ENCODE measurements around the gene ZNF562. TPM values are rescaled to one million over a fixed set of nuclear protein-coding genes. Genes with fewer than 3 reads are reported as not detected.

ZNF562 gene
- total and polyA plus RNA-seq, 10 of the 15 experiments (the other 5 are each of a cell fraction or from before 2014, with no cell fraction given) = 5.2 to 21.1 (median 10.7) TPM

DNA sequence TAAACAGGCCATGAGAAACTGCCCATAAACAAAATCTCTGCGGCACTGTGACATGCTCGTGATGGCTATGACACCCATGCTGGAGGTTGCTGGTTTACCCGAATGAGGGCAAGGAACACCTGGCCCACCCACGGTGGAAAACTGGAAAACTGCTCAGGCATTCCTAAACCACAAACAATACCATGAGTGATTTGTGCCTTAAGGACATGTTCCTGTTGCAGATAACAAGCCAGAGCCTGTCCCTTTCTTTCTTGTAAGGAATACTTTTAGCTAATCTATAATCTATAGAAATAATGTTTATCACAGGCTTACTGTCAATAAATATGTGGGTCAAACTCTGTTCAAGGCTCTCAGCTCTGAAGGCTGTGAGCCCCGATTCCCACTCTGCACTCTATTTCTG, 66.0 kb downstream of the ZNF562 start:
- ChIA-PET CTCF (no interaction called here), SMC1A (ENCODE audit: uncharacterized antibody, unreplicated experiment) (no interaction called here), POLR2A (no interaction called here), RAD21 (ENCODE audit: unreplicated experiment) (no interaction called here)
- in situ Hi-C loops (cut with MboI) = no loop called here
- H3K4me2 ChIP-seq (ENCODE audit: control insufficient read depth, insufficient read depth) = no peak overlapping the region
- FAIRE-seq (no peak), ATAC-seq (no peak), DNase-seq (ENCODE audit: low read depth, low spot score) (no peak)
- peaks cover 23% of the 10 kb centered on the region for H3K9me3 ChIP-seq (replicated peaks; ENCODE audit: control insufficient read depth, insufficient read depth, low read length)
- H3K4me3 ChIP-seq = no peak overlapping the region
- no peaks in the 10 kb centered on the region for H3K27me3 ChIP-seq (replicated peaks in 1 of 2; ENCODE audit: control insufficient read depth in 2 of 2, insufficient read depth in 2 of 2, low read length in 1 of 2)
- no peak overlapping the region for H3K9ac ChIP-seq (ENCODE audit: control insufficient read depth, insufficient read depth, low read length)
- WGBS (ENCODE audit: insufficient coverage, insufficient replicate concordance, low lambda C conversion rate, missing lambda C conversion rate) = 98% methylated on average over 5 of the region's 5 CpGs
- H3K79me2 ChIP-seq (ENCODE audit: control insufficient read depth, insufficient read depth, low read length) = no peaks in the 10 kb centered on the region
- TF ChIP-seq STAT3 (IDR thresholded peaks at IDR 0.05; ENCODE audit: low read depth, low read length) (no peak), SRF (IDR thresholded peaks at IDR 0.05; ENCODE audit: low read depth in 2 of 2, low read length in 2 of 2) (no peak), SP1 (IDR thresholded peaks at IDR 0.05; ENCODE audit: low read depth, low read length) (no peak), EZH2 (IDR thresholded peaks at IDR 0.05; ENCODE audit: borderline replicate concordance, control insufficient read depth, low read depth, low read length) (no peak), DPF2 (IDR thresholded peaks at IDR 0.05) (no peak), NKRF (conservative IDR thresholded peaks at IDR 0.05) (no peak), CBFB (IDR thresholded peaks at IDR 0.05; ENCODE audit: low read depth) (no peak), ATF7 (IDR thresholded peaks at IDR 0.05; ENCODE audit: low read depth) (no peak), ETV6 (conservative IDR thresholded peaks at IDR 0.05 in 1 of 2, IDR thresholded peaks at IDR 0.05 in 1 of 2; ENCODE audit: borderline replicate concordance in 1 of 2, low read depth in 1 of 2) (no peak), ZZZ3 (IDR thresholded peaks at IDR 0.05; ENCODE audit: control insufficient read depth, insufficient read length, low read depth) (no peak), RCOR1 (conservative IDR thresholded peaks at IDR 0.05; ENCODE audit: low read depth, low read length) (no peak), SUPT20H (IDR thresholded peaks at IDR 0.05; ENCODE audit: borderline replicate concordance, control insufficient read depth, low read depth, low read length) (no peak), POLR2AphosphoS5 (IDR thresholded peaks at IDR 0.05; ENCODE audit: low read length) (no peak; the same call in 1 of the 2 replicates), SMAD5 (IDR thresholded peaks at IDR 0.05; ENCODE audit: low read depth) (no peak), LARP7 (IDR thresholded peaks at IDR 0.05) (no peak), SMC3 (IDR thresholded peaks at IDR 0.05; ENCODE audit: borderline replicate concordance, low read length) (no peak), ZSCAN29 (IDR thresholded peaks at IDR 0.05) (no peak), SMAD1 (IDR thresholded peaks at IDR 0.05; ENCODE audit: low read depth, partially characterized antibody) (no peak)
- TF ChIP-seq, protein P1, sequence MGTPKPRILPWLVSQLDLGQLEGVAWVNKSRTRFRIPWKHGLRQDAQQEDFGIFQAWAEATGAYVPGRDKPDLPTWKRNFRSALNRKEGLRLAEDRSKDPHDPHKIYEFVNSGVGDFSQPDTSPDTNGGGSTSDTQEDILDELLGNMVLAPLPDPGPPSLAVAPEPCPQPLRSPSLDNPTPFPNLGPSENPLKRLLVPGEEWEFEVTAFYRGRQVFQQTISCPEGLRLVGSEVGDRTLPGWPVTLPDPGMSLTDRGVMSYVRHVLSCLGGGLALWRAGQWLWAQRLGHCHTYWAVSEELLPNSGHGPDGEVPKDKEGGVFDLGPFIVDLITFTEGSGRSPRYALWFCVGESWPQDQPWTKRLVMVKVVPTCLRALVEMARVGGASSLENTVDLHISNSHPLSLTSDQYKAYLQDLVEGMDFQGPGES (IDR thresholded peaks at IDR 0.05) = no peak
- TF ChIP-seq, protein P2, sequence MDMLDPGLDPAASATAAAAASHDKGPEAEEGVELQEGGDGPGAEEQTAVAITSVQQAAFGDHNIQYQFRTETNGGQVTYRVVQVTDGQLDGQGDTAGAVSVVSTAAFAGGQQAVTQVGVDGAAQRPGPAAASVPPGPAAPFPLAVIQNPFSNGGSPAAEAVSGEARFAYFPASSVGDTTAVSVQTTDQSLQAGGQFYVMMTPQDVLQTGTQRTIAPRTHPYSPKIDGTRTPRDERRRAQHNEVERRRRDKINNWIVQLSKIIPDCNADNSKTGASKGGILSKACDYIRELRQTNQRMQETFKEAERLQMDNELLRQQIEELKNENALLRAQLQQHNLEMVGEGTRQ (IDR thresholded peaks at IDR 0.05; ENCODE audit: borderline replicate concordance, low read depth, low read length) = no peak
- no TSS peak for BruUV-seq (replicated peaks)
- H4K20me1 ChIP-seq (ENCODE audit: control insufficient read depth, insufficient read depth) = no peaks in the 10 kb centered on the region
- no peak overlapping the region for H2AFZ ChIP-seq (ENCODE audit: control insufficient read depth, low read depth, low read length)
- no peaks in the 10 kb centered on the region for H3K4me1 ChIP-seq (ENCODE audit: control insufficient read depth, insufficient read depth, low read length)
- intact Hi-C loops (cut with micrococcal nuclease; ENCODE audit: unreplicated experiment) = no loop called here
- H3K27ac ChIP-seq (ENCODE audit: control insufficient read depth, insufficient read depth) = no peak overlapping the region
- peaks cover 8 to 31% of the 10 kb centered on the region in 2 experiments for H3K36me3 ChIP-seq (ENCODE audit: control insufficient read depth in 2 of 2, insufficient read depth in 2 of 2, low read length in 1 of 2)
